GM21786 (cell line): ENCODE data around the gene PLIN3.
"Not testable (repeated sequence)": the region's sequence is repeated elsewhere in the genome, so short reads cannot be mapped to it uniquely, and the experiment has no call there.

ENCODE experiments used
- ATAC-seq: cut with Tn5 transposase; IDR thresholded peaks from one replicate; pipeline ENCODE4 v1.9.1; 2021; ENCODE audit not compliant: unreplicated experiment

PLIN3 gene

GRCh38 chr19:4814625-4815425 lies 52.6 kb downstream of the PLIN3 start:
- ATAC-seq = no peak

GRCh38 chr19:4811328-4812131 lies 55.9 kb downstream of the PLIN3 start:
- no peak for ATAC-seq

- no peak for ATAC-seq
These were observed 60.3 kb downstream of the PLIN3 start for GRCh38 chr19:4807188-4807587.

- no peak for ATAC-seq
These were observed 61.1 kb downstream of the PLIN3 start for GRCh38 chr19:4806384-4806783.

GRCh38 chr19:4805140-4805539 lies 62.3 kb downstream of the PLIN3 start:
- ATAC-seq = not testable (repeated sequence)

GRCh38 chr19:4803736-4804695 lies 63.5 kb downstream of the PLIN3 start:
- ATAC-seq = no peak

GRCh38 chr19:4802711-4803110 lies 64.8 kb downstream of the PLIN3 start:
- no peak for ATAC-seq

GRCh38 chr19:4801085-4801619 lies 66.3 kb downstream of the PLIN3 start:
- ATAC-seq = no peak

- no peak for ATAC-seq
These were observed 66.8 kb downstream of the PLIN3 start for GRCh38 chr19:4800591-4801081.

- ATAC-seq = no peak
These were observed 72.1 kb downstream of the PLIN3 start for GRCh38 chr19:4795400-4795799.

- ATAC-seq = no peak
These were observed 72.5 kb downstream of the PLIN3 start for GRCh38 chr19:4794971-4795370.

GRCh38 chr19:4793278-4793677 lies 74.2 kb downstream of the PLIN3 start:
- ATAC-seq = not testable (repeated sequence)

GRCh38 chr19:4792866-4793195 lies 74.6 kb downstream of the PLIN3 start:
- ATAC-seq = not testable (repeated sequence)

- not testable (repeated sequence) for ATAC-seq
These were observed 75.2 kb downstream of the PLIN3 start for GRCh38 chr19:4792019-4792865.

GRCh38 chr19:4791183-4792018 lies 76.1 kb downstream of the PLIN3 start, which contains the start of gene FEM1A:
FEM1A (plus strand) TSS chr19:4791734; CDS start chr19:4791855, 121 bp downstream.
- ATAC-seq = peak; percentile 95
